Activated naive CD4-positive, alpha-beta T cell (primary cell): Measurements from ENCODE around the gene TMEM131.
"Not testable (repeated sequence)": the region's sequence is repeated elsewhere in the genome, so short reads cannot be mapped to it uniquely, and the experiment has no call there.

ENCODE experiments used
- DNase-seq, 4 experiments: peaks; one replicate each; lab custom pipeline; 2025; lab: John Stamatoyannopoulos, UW

Gene TMEM131

GRCh38 chr2:97911922-97912575 lies 83.7 kb downstream of the TMEM131 start:
- no peak for DNase-seq

GRCh38 chr2:97911206-97911921 lies 84.4 kb downstream of the TMEM131 start:
- DNase-seq, result no peak

GRCh38 chr2:97910403-97911205 lies 85.1 kb downstream of the TMEM131 start:
- no peak for DNase-seq

- DNase-seq, result no peak
These were observed 87.5 kb downstream of the TMEM131 start for GRCh38 chr2:97908208-97908676.

- DNase-seq, result no peak
These were observed 88.2 kb downstream of the TMEM131 start for GRCh38 chr2:97907369-97908100.

- no peak for DNase-seq
These were observed 89.4 kb downstream of the TMEM131 start for GRCh38 chr2:97906307-97906706.

- no peak for DNase-seq
These were observed 90.5 kb downstream of the TMEM131 start for GRCh38 chr2:97905294-97905693.

GRCh38 chr2:97901862-97902261 lies 93.9 kb downstream of the TMEM131 start:
- DNase-seq, result no peak

GRCh38 chr2:97900806-97901205 lies 94.9 kb downstream of the TMEM131 start:
- no peak for DNase-seq

GRCh38 chr2:97893042-97893441 lies 102.7 kb downstream of the TMEM131 start:
- DNase-seq, result not testable (repeated sequence)

GRCh38 chr2:97891611-97892010 lies 104.1 kb downstream of the TMEM131 start:
- DNase-seq, result no peak

GRCh38 chr2:97889156-97889555 lies 106.6 kb downstream of the TMEM131 start:
- DNase-seq, result no peak

- DNase-seq, result no peak
These were observed 109.9 kb downstream of the TMEM131 start for GRCh38 chr2:97885841-97886240.

GRCh38 chr2:97880334-97880733 lies 115.4 kb downstream of the TMEM131 start:
- no peak for DNase-seq

- no peak for DNase-seq
These were observed 116.9 kb downstream of the TMEM131 start for GRCh38 chr2:97878865-97879264.

- not testable (repeated sequence) for DNase-seq
These were observed 117.4 kb downstream of the TMEM131 start for GRCh38 chr2:97878317-97878716.

GRCh38 chr2:97871096-97871780 lies 124.5 kb downstream of the TMEM131 start:
- no peak for DNase-seq

GRCh38 chr2:97870396-97870843 lies 125.3 kb downstream of the TMEM131 start:
- DNase-seq, result no peak

GRCh38 chr2:97869722-97870346 lies 125.9 kb downstream of the TMEM131 start:
- DNase-seq, result no peak

- DNase-seq, result no peak
These were observed 126.6 kb downstream of the TMEM131 start for GRCh38 chr2:97868986-97869721.
